Putamen (tissue), 1 donor: ENCODE measurements around the gene GALNT18.
"Not testable (repeated sequence)": the region's sequence is repeated elsewhere in the genome, so short reads cannot be mapped to it uniquely, and the experiment has no call there.

Experiments
- DNase-seq: peaks from one replicate; pipeline ENCODE4 v3.0.0-alpha.2; 2016; ENCODE audit warnings: low spot score

The GALNT18 gene

GRCh38 chr11:11383995-11384394, 237.8 kb downstream of the GALNT18 start:
- DNase-seq = no peak

- DNase-seq = no peak
Measured at GRCh38 chr11:11382858-11383532, 238.8 kb downstream of the GALNT18 start.

- no peak for DNase-seq
Measured at GRCh38 chr11:11381471-11382105, 240.2 kb downstream of the GALNT18 start.

- DNase-seq = no peak
Measured at GRCh38 chr11:11380883-11381282, 240.9 kb downstream of the GALNT18 start.

- no peak for DNase-seq
Measured at GRCh38 chr11:11380340-11380739, 241.5 kb downstream of the GALNT18 start.

GRCh38 chr11:11379661-11380060, 242.1 kb downstream of the GALNT18 start:
- DNase-seq = no peak

GRCh38 chr11:11378184-11378940, 243.4 kb downstream of the GALNT18 start:
- no peak for DNase-seq

GRCh38 chr11:11374358-11375148, 247.3 kb downstream of the GALNT18 start:
- no peak for DNase-seq

- no peak for DNase-seq
Measured at GRCh38 chr11:11373934-11374333, 247.9 kb downstream of the GALNT18 start.

GRCh38 chr11:11372461-11372860, 249.3 kb downstream of the GALNT18 start:
- no peak for DNase-seq

- no peak for DNase-seq
Measured at GRCh38 chr11:11370962-11371303, 250.9 kb downstream of the GALNT18 start.

- peak; percentile 67 for DNase-seq
Measured at GRCh38 chr11:11370255-11370961, 251.4 kb downstream of the GALNT18 start.

GRCh38 chr11:11366793-11367192, 255.0 kb downstream of the GALNT18 start:
- DNase-seq = no peak

GRCh38 chr11:11363674-11364073, 258.1 kb downstream of the GALNT18 start:
- DNase-seq = no peak

- DNase-seq = no peak
Measured at GRCh38 chr11:11359611-11360010, 262.2 kb downstream of the GALNT18 start.

- DNase-seq = no peak
Measured at GRCh38 chr11:11356842-11357241, 265.0 kb downstream of the GALNT18 start.

- DNase-seq = not testable (repeated sequence)
Measured at GRCh38 chr11:11352878-11353277, 268.9 kb downstream of the GALNT18 start, which contains the start of gene CSNK2A3. TSS of gene CSNK2A3 (minus strand) at chr11:11353250. CDS start at chr11:11353119, 131 bp downstream.

- DNase-seq = not testable (repeated sequence)
Measured at GRCh38 chr11:11351851-11352250, 270.0 kb downstream of the GALNT18 start.

- DNase-seq = no peak
Measured at GRCh38 chr11:11351042-11351586, 270.7 kb downstream of the GALNT18 start.

- DNase-seq = no peak
Measured at GRCh38 chr11:11349870-11350337, 271.9 kb downstream of the GALNT18 start.
